ENCODE results near the gene CHST12.
"Not testable (repeated sequence)": the region's sequence is repeated elsewhere in the genome, so short reads cannot be mapped to it uniquely, and the experiment has no call there.

CHST12 gene

GRCh38 chr7:2378125-2378524 lies 25.3 kb upstream of the CHST12 start:
- DNase-seq (ENCODE audit: low read depth) = not testable (repeated sequence)

GRCh38 chr7:2379161-2379560 lies 24.2 kb upstream of the CHST12 start:
- DNase-seq (ENCODE audit: low read depth) = no peak

- DNase-seq (ENCODE audit: low read depth) = no peak
Measured at GRCh38 chr7:2379821-2380450, 23.5 kb upstream of the CHST12 start.

- DNase-seq (ENCODE audit: low read depth) = no peak
Measured at GRCh38 chr7:2380461-2380860, 22.9 kb upstream of the CHST12 start.

- no peak for DNase-seq (ENCODE audit: low read depth)
Measured at GRCh38 chr7:2381227-2381626, 22.2 kb upstream of the CHST12 start.

GRCh38 chr7:2381881-2382509 lies 21.4 kb upstream of the CHST12 start:
- DNase-seq (ENCODE audit: low read depth) = no peak

- DNase-seq (ENCODE audit: low read depth) = no peak
Measured at GRCh38 chr7:2383543-2384274, 19.7 kb upstream of the CHST12 start.

- no peak for DNase-seq (ENCODE audit: low read depth)
Measured at GRCh38 chr7:2384354-2385243, 18.8 kb upstream of the CHST12 start.

GRCh38 chr7:2386122-2386521 lies 17.3 kb upstream of the CHST12 start:
- not testable (repeated sequence) for DNase-seq (ENCODE audit: low read depth)

GRCh38 chr7:2386964-2387669 lies 16.3 kb upstream of the CHST12 start:
- DNase-seq (ENCODE audit: low read depth) = no peak

DNA sequence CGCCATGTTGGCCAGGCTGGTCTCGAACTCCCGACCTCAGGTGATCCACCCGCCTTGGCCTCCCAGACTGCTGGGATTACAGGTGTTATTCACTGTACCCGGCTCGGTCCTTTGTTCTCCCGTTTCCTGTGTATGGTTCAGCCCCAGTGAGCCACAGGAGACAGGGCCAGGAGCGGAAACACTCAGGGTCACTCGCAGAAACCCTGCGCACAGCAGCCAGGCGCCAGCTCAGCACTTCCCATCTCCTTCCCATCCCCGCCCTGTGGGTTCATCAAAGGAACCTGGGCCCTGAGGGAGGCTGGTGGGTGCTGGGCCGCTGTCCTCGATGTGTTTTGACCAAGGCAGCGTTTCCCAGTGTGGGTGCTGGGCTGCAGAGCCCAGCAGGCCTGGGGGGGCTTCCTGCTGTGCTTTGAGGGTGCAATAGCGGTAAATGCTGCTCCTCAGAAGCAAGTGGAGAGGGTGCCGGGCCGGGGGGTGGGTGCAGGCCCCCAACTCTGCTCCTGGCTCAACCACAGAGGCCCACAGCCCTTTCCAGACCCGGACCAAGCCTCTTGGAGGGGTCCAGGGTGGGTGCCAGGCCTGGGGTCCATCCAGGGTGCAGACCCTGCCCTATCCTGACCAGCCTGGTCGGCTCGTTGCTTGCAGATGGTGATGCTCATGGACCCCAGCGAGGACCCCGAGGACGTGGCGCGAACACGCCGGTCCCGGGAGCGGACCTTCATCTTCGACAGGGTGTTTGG lies 15.3 kb upstream of the CHST12 start:
- no peak for DNase-seq (ENCODE audit: low read depth)

DNA sequence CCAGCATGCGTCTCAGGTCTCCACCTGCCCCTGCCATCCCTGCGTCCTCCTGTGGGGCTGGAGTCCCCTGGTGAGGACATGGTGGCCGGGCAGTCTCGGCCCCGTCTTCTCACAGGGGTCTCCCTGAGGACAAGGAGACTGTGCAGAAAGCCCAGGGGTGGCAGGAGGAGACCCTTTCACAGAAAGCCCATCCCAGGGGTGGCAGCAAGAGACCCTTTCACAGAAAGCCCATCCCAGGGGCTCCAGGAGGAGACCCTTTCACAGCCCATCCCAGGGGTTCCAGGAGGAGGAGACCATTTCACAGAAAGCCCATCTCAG lies 14.8 kb upstream of the CHST12 start:
- DNase-seq (ENCODE audit: low read depth) = no peak

GRCh38 chr7:2390020-2390816 lies 13.2 kb upstream of the CHST12 start:
- not testable (repeated sequence) for DNase-seq (ENCODE audit: low read depth)

- no peak for DNase-seq (ENCODE audit: low read depth)
Measured at GRCh38 chr7:2393706-2394105, 9.7 kb upstream of the CHST12 start.

DNA sequence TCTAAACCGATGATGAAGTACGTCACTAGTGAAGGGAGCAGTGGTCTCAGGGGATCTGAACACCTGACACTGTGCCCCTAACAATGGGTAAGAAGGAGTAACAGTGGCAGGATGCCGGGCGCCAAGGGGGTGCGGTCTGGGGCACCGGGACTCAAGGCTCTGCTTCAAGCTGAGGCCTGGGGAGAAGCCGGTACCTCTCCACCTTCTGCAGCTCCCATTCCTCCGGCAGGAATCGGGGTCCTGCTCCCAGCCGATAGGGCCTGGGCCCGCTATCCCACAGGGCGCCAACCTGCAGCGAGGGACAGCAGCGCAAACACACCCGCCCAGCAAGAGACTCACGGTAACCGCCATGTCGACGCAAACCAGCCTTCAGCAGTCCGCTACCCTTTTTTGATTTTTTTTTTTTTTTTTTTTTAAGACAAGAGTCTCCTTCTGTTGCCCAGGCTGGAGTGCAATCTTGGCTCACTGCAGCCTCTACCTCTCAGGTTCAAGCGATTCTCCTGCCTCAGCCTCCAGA lies 8.8 kb upstream of the CHST12 start:
- DNase-seq (ENCODE audit: low read depth) = no peak

DNA sequence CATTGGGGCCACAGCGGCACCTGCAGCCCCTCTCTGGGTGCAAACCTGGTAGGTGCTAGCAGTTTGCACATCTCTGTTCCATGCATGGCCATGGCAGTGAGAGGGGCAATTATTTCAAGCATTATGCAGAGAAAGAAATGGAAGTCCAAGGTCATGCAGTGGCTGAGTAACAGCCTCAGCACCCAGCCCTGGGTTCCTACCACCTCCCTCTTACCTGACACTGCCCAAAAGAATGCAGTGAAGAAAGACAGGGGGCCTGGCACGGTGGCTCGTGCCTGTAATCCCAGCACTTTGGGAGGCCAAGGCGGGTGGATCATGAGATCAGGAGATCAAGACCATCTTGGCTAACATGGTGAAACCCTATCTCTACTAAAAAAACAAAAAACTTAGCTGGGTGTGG lies 4.9 kb upstream of the CHST12 start:
- DNase-seq (ENCODE audit: low read depth) = no peak

GRCh38 chr7:2399848-2400587 lies 3.4 kb upstream of the CHST12 start:
- no peak for DNase-seq (ENCODE audit: low read depth)

DNA sequence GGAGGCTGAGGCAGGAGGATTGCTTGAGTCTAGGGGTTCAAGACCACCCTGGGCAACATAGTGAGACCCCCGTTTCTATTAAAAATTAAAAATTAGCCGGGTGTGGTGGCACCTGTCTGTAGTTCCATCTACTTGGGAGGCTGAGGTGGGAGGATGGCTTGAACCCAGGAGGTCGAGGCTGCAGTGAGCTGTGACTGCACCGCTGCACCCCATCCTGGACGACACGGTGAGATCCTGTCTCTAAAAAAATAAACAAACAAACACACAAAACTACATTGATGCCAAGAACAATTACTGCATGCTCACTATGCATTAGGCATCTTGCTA lies 761 bp upstream of the CHST12 start:
- no peak for DNase-seq (ENCODE audit: low read depth)
